ENCODE measurements around the gene CHD8. TPM values are rescaled to one million over a fixed set of nuclear protein-coding genes. Genes with fewer than 3 reads are reported as not detected.

The CHD8 gene
- total and polyA plus RNA-seq, 2 donors (not counting 3 experiments of a cell fraction or from before 2014, with no cell fraction given) = 52.3 to 94.3 TPM

GRCh38 chr14:21398901-21399300 is 57.0 kb downstream of the CHD8 start:
- Histone ChIP-seq H3K4me2 (ENCODE audit: insufficient read depth, low read length) (no peak overlapping the region), H3K4me1 (ENCODE audit: control insufficient read depth, extremely low read depth, insufficient read depth, low read length) (no peaks in the 10 kb centered on the region), H3K9ac (replicated peaks; ENCODE audit: extremely low read depth, insufficient read depth, low read length) (no peak overlapping the region), H3K9me3 (replicated peaks; ENCODE audit: control insufficient read depth, insufficient read depth, low read length) (no peaks in the 10 kb centered on the region), H3K9me1 (replicated peaks; ENCODE audit: control insufficient read depth, extremely low read depth, insufficient read depth, low read length) (no peaks in the 10 kb centered on the region), H3K79me2 (ENCODE audit: control insufficient read depth, insufficient read depth, low read length) (no peaks in the 10 kb centered on the region), H4K20me1 (replicated peaks; ENCODE audit: control insufficient read depth, extremely low read depth, insufficient read depth, low read length) (no peaks in the 10 kb centered on the region), H3K4me3 (replicated peaks in 1 of 3; ENCODE audit: insufficient read depth in 1 of 3, low read depth in 1 of 3, low read length in 3 of 3) (no peak overlapping the region), H3K27me3 (ENCODE audit: control insufficient read depth in 2 of 2, insufficient read depth in 2 of 2, low read length in 2 of 2) (no peaks in the 10 kb centered on the region), H3K36me3 (ENCODE audit: control insufficient read depth in 2 of 2, extremely low read depth in 1 of 2, insufficient read depth in 2 of 2, low read length in 2 of 2) (peaks cover 62 to 65% of the 10 kb centered on the region in 2 experiments), H3K27ac (ENCODE audit: insufficient read depth, low read depth, low read length) (no peak overlapping the region), H2AFZ (ENCODE audit: low read depth, low read length) (no peak overlapping the region)
- FAIRE-seq (no peak), DNase-seq (ENCODE audit: low read depth, low spot score) (no peak)
- intact Hi-C loops (cut with micrococcal nuclease) (no loop called here), dilution Hi-C loops (cut with MboI; ENCODE audit: extremely low pct_ligation_motif_present, low sequenced_read_pairs) (no loop called here)
- CTCF ChIA-PET = no interaction called here
- POLR2A ChIA-PET = no interaction called here
- no TSS peak for BruUV-seq (replicated peaks)
- TF ChIP-seq MAX (IDR thresholded peaks at IDR 0.05; ENCODE audit: insufficient read depth, insufficient read length) (no peak), JUN (IDR thresholded peaks at IDR 0.05; ENCODE audit: borderline replicate concordance, insufficient read depth, insufficient read length, low read depth) (no peak), CTCF (IDR thresholded peaks at IDR 0.05; ENCODE audit: extremely low read depth in 1 of 2, insufficient read depth in 1 of 2, low read depth in 1 of 2, low read length in 2 of 2) (no peak), POLR2AphosphoS5 (IDR thresholded peaks at IDR 0.05; ENCODE audit: insufficient read depth, low read depth, low read length) (no peak), FOS (IDR thresholded peaks at IDR 0.05; ENCODE audit: borderline replicate concordance, insufficient read depth, low read length) (no peak), GATA2 (IDR thresholded peaks at IDR 0.05; ENCODE audit: insufficient read depth, insufficient read length, low read depth, low read length) (no peak), EZH2 (IDR thresholded peaks at IDR 0.05; ENCODE audit: borderline replicate concordance, low read depth, low read length, severe bottlenecking) (no peak), POLR2A (IDR thresholded peaks at IDR 0.05; ENCODE audit: low read depth, low read length) (no peak), MYC (IDR thresholded peaks at IDR 0.05; ENCODE audit: low read depth, low read length) (no peak)

All from endothelial cell of umbilical vein (primary cell).